Mesenchymal stem cell (in vitro differentiated cells and primary cell): ENCODE results near the gene RYR2.

Source experiments
- DNase-seq: peaks from one replicate; pipeline ENCODE4 v3.0.0-alpha.2; 2013
- H2AFZ ChIP-seq: one replicate; pipeline ENCODE4 v1.6.1; 2013; ENCODE audit warnings: low read depth, mild to moderate bottlenecking, control low read depth, inconsistent platforms, low read length, moderate library complexity
- H2AK5ac ChIP-seq: 2 replicates; pipeline ENCODE4 v1.6.1; 2013; ENCODE audit warnings: low read length, moderate library complexity, mild to moderate bottlenecking, inconsistent platforms; ENCODE audit not compliant: severe bottlenecking
- H2BK120ac ChIP-seq: one replicate; pipeline ENCODE4 v1.6.1; 2013; ENCODE audit warnings: low read depth, mild to moderate bottlenecking, inconsistent platforms, low read length, moderate library complexity
- H2BK12ac ChIP-seq, 2 experiments: one replicate each; pipeline ENCODE4 v1.6.1; 2013; ENCODE audit warnings: inconsistent platforms in 2 of 2, low read length in 2 of 2, mild to moderate bottlenecking in 2 of 2, moderate library complexity in 2 of 2, control low read depth in 1 of 2
- H2BK15ac ChIP-seq: one replicate; pipeline ENCODE4 v1.6.1; 2013; ENCODE audit warnings: mild to moderate bottlenecking, low read depth, inconsistent platforms; ENCODE audit not compliant: poor library complexity, severe bottlenecking
- H2BK5ac ChIP-seq: 2 replicates; pipeline ENCODE4 v1.6.1; 2013; ENCODE audit warnings: low read depth, mild to moderate bottlenecking, low read length, control low read depth, inconsistent platforms; ENCODE audit not compliant: poor library complexity, severe bottlenecking
- H3K14ac ChIP-seq, 2 experiments: one replicate each; pipeline ENCODE4 v1.6.1; 2013; ENCODE audit warnings: inconsistent platforms in 2 of 2, low read length in 2 of 2, control low read depth in 1 of 2, mild to moderate bottlenecking in 1 of 2, moderate library complexity in 1 of 2
- H3K18ac ChIP-seq, 2 experiments: one replicate each; pipeline ENCODE4 v1.6.1; 2013; ENCODE audit warnings: inconsistent platforms in 2 of 2, low read length in 2 of 2, control low read depth in 1 of 2, low read depth in 1 of 2, mild to moderate bottlenecking in 1 of 2
- H3K23ac ChIP-seq, 2 experiments: one replicate each; pipeline ENCODE4 v1.6.1; 2013; ENCODE audit warnings: inconsistent platforms in 2 of 2, low read length in 2 of 2, mild to moderate bottlenecking in 2 of 2, moderate library complexity in 2 of 2, control low read depth in 1 of 2
- H3K27ac ChIP-seq: 2 replicates; pipeline ENCODE4 v1.5.1; 2013; ENCODE audit warnings: mild to moderate bottlenecking, moderate library complexity, low read length, control low read depth, inconsistent platforms; ENCODE audit not compliant: poor library complexity, severe bottlenecking
- H3K27me3 ChIP-seq, 2 experiments: 2 replicates each; pipeline versions ENCODE4 v1.6.1 to v1.7.0; 2013; ENCODE audit warnings: low read length in 2 of 2, mild to moderate bottlenecking in 2 of 2, moderate library complexity in 2 of 2, control low read depth in 1 of 2, inconsistent platforms in 1 of 2; ENCODE audit not compliant: control insufficient read depth in 1 of 2, insufficient read depth in 1 of 2
- H3K36me3 ChIP-seq, 2 experiments: 2 replicates each; pipeline versions ENCODE4 v1.6.1 to v1.7.0; 2013; ENCODE audit warnings: low read length in 2 of 2, control low read depth in 1 of 2, inconsistent platforms in 1 of 2, low read depth in 1 of 2, mild to moderate bottlenecking in 1 of 2; ENCODE audit not compliant: insufficient read depth in 2 of 2, control insufficient read depth in 1 of 2
- H3K4ac ChIP-seq, 2 experiments: one replicate each; pipeline ENCODE4 v1.6.1; 2013; ENCODE audit warnings: inconsistent platforms in 2 of 2, low read length in 2 of 2, mild to moderate bottlenecking in 2 of 2, moderate library complexity in 2 of 2, control low read depth in 1 of 2, low read depth in 1 of 2
- H3K4me1 ChIP-seq: 2 replicates; pipeline ENCODE4 v1.6.1; 2013; ENCODE audit warnings: low read depth, low read length, control low read depth; ENCODE audit not compliant: control insufficient read depth, insufficient read depth
- H3K4me2 ChIP-seq: 2 replicates; pipeline ENCODE4 v1.6.1; 2013; ENCODE audit warnings: low read length, mild to moderate bottlenecking, inconsistent platforms; ENCODE audit not compliant: poor library complexity, severe bottlenecking
- H3K4me3 ChIP-seq, 2 experiments: 2 replicates each; pipeline versions ENCODE4 v1.5.1 to v1.7.0; 2013; ENCODE audit warnings: low read length in 2 of 2, mild to moderate bottlenecking in 2 of 2, control low read depth in 1 of 2, low read depth in 1 of 2; ENCODE audit not compliant: insufficient read depth in 1 of 2
- H3K79me1 ChIP-seq: replicated peaks from 2 replicates; pipeline ENCODE4 v1.6.1; 2013; ENCODE audit warnings: mild to moderate bottlenecking, control low read depth, low read length, inconsistent platforms; ENCODE audit not compliant: poor library complexity, severe bottlenecking
- H3K9ac ChIP-seq: 2 replicates; pipeline ENCODE4 v1.7.0; 2013; ENCODE audit warnings: mild to moderate bottlenecking, low read length, moderate library complexity
- H3K9me3 ChIP-seq: 2 replicates; pipeline ENCODE4 v1.7.0; 2013; ENCODE audit warnings: mild to moderate bottlenecking, low read length; ENCODE audit not compliant: control insufficient read depth
- H4K8ac ChIP-seq: one replicate; pipeline ENCODE4 v1.6.1; 2013; ENCODE audit warnings: inconsistent platforms, mild to moderate bottlenecking, low read length, moderate library complexity
- H4K91ac ChIP-seq: one replicate; pipeline ENCODE4 v1.6.1; 2013; ENCODE audit warnings: mild to moderate bottlenecking, low read length, inconsistent platforms
- WGBS: methylation state at CpG from one replicate; pipeline ENCODE4 v1.1.7; 2013; ENCODE audit warnings: mixed read lengths; 5-methylcytosine and 5-hydroxymethylcytosine counted together

RYR2 gene

DNA sequence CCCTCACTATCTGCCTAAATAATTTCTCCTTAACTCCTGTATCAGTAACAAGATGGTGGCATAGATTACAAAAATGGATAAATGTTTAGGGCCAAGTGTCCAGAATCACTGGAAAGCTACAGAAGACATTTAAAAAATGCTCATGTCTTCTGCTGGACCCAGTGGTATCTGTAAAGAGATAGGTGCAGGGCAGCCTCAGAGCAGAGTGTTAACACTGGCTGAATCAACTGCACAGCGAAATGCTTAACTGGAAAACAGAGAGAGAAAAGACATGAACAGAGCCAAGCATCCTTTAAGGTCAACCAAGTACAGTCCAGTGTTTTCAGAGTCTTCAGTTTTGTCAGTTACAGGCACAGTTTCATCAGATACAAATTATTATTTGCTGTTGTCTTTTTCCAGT is 429.4 kb downstream of the RYR2 start:
- no peak overlapping the region for H2AK5ac ChIP-seq
- no peak overlapping the region for H3K18ac ChIP-seq
- H2BK12ac ChIP-seq = no peak overlapping the region
- no peak overlapping the region for H3K4ac ChIP-seq
- H3K4me1 ChIP-seq = no peaks in the 10 kb centered on the region
- DNase-seq = no peak
- no peak overlapping the region for H2BK15ac ChIP-seq
- no peak overlapping the region for H4K91ac ChIP-seq
- no peak overlapping the region for H3K4me2 ChIP-seq
- WGBS = 20% methylated on average over 1 of the region's 1 CpG
- no peaks in the 10 kb centered on the region for H3K27me3 ChIP-seq
- no peak overlapping the region for H3K4me3 ChIP-seq
- no peak overlapping the region for H2BK5ac ChIP-seq
- no peak overlapping the region for H3K23ac ChIP-seq
- no peak overlapping the region for H2BK120ac ChIP-seq
- no peaks in the 10 kb centered on the region for H3K9me3 ChIP-seq
- H4K8ac ChIP-seq = no peak overlapping the region
- H3K9ac ChIP-seq = no peak overlapping the region
- H3K27ac ChIP-seq = no peak overlapping the region
- no peaks in the 10 kb centered on the region for H3K36me3 ChIP-seq
- no peak overlapping the region for H3K14ac ChIP-seq
- H3K79me1 ChIP-seq = no peaks in the 10 kb centered on the region
- no peak overlapping the region for H2AFZ ChIP-seq

DNA sequence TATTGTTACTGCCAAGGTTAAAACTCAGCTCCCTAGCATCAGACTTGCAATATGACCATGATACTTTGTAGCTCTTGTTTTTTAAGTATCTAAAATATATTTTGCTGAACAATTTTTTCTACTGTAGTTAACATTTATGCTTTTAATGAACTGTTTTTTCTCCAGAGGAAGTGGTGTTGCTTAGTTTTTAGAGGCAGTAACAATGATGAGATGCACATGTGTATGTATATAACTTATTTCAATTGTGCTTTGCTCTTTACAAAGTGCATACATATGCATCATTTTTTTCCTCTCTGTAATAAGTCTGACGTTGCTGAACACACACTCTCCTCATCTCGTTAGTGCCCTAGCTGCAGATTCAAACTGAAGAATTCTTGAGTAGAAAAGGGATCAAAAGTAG is 430.0 kb downstream of the RYR2 start:
- no peaks in the 10 kb centered on the region for H3K79me1 ChIP-seq
- no peak overlapping the region for H3K14ac ChIP-seq
- no peaks in the 10 kb centered on the region for H3K9me3 ChIP-seq
- H3K27ac ChIP-seq = no peak overlapping the region
- H3K4me1 ChIP-seq = no peaks in the 10 kb centered on the region
- no peaks in the 10 kb centered on the region for H3K27me3 ChIP-seq
- H3K23ac ChIP-seq = no peak overlapping the region
- no peak overlapping the region for H2BK12ac ChIP-seq
- 43% methylated on average over 2 of the region's 2 CpGs for WGBS
- no peak overlapping the region for H3K9ac ChIP-seq
- H3K4me3 ChIP-seq = no peak overlapping the region
- no peak overlapping the region for H2AFZ ChIP-seq
- no peak for DNase-seq
- no peak overlapping the region for H2BK15ac ChIP-seq
- no peak overlapping the region for H3K4me2 ChIP-seq
- H4K91ac ChIP-seq = no peak overlapping the region
- H3K36me3 ChIP-seq = no peaks in the 10 kb centered on the region
- H2AK5ac ChIP-seq = no peak overlapping the region
- H4K8ac ChIP-seq = no peak overlapping the region
- no peak overlapping the region for H3K18ac ChIP-seq
- no peak overlapping the region for H2BK120ac ChIP-seq
- no peak overlapping the region for H3K4ac ChIP-seq
- no peak overlapping the region for H2BK5ac ChIP-seq

DNA sequence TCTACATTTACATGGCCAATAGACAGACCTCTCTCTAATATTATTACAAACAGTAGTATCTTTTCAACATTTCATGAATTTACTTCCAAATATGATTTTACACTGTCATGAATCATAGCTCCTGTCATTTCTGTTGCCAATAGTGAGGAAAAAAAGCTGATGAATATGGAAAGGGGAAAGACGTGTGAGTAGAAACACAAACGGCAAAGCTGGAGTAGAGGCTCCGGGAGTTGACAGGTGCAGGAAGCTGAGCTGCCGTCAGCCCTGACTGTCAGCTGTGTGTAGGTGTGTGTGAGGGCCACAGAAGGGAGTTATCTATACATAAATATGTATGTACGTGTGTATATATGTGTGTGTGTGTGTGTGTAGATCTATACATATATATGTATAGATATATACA is 431.9 kb downstream of the RYR2 start:
- Histone ChIP-seq H3K4me3 (no peak overlapping the region), H2AK5ac (no peak overlapping the region), H3K4me2 (no peak overlapping the region), H3K4ac (no peak overlapping the region), H4K91ac (no peak overlapping the region), H2AFZ (no peak overlapping the region), H3K27me3 (no peaks in the 10 kb centered on the region), H3K18ac (no peak overlapping the region), H3K14ac (no peak overlapping the region), H3K9ac (no peak overlapping the region), H3K36me3 (no peaks in the 10 kb centered on the region), H2BK120ac (no peak overlapping the region), H3K4me1 (no peaks in the 10 kb centered on the region), H2BK12ac (no peak overlapping the region), H2BK5ac (no peak overlapping the region), H2BK15ac (no peak overlapping the region), H3K9me3 (no peaks in the 10 kb centered on the region), H3K79me1 (no peaks in the 10 kb centered on the region), H3K23ac (no peak overlapping the region), H3K27ac (no peak overlapping the region), H4K8ac (no peak overlapping the region)
- no peak for DNase-seq
- 88% methylated on average over 4 of the region's 5 CpGs for WGBS

DNA sequence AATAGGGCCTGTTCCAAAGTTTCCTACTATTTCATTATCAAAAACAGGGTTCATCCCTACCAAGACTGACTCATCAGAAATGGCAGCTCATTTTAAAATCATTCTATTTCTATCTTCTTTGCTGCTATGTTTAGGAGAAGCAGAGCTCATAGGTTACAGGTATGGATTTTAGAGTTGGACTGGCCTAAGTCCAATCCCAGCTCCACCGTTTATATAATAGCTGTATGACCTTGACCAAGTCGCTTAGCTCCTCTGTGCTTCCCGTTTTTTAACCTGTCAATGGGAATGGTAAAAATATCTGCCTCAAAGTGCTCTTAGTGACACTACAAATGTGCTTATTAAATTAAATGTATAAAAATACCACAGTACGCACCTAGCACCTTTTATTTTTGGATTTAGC is 436.1 kb downstream of the RYR2 start:
- Histone ChIP-seq H3K4me3 (no peak overlapping the region), H3K9ac (no peak overlapping the region), H3K4me1 (no peaks in the 10 kb centered on the region), H3K18ac (no peak overlapping the region), H3K4ac (no peak overlapping the region), H4K8ac (no peak overlapping the region), H3K14ac (no peak overlapping the region), H3K27ac (no peak overlapping the region), H2BK15ac (no peak overlapping the region), H3K23ac (no peak overlapping the region), H2AK5ac (no peak overlapping the region), H2BK12ac (no peak overlapping the region), H3K27me3 (no peaks in the 10 kb centered on the region), H4K91ac (no peak overlapping the region), H2BK5ac (no peak overlapping the region), H3K9me3 (no peaks in the 10 kb centered on the region), H3K79me1 (no peaks in the 10 kb centered on the region), H2AFZ (no peak overlapping the region), H3K36me3 (no peaks in the 10 kb centered on the region), H2BK120ac (no peak overlapping the region), H3K4me2 (peak overlapping the region; percentile 21)
- no CpG with 5 or more reads among the region's 4 CpGs for WGBS
- no peak for DNase-seq
